H4 (cell line): ENCODE results near the gene STARD8. TPM values are rescaled to one million over a fixed set of nuclear protein-coding genes. Genes with fewer than 3 reads are reported as not detected.

ENCODE experiments used
- DNase-seq: peaks from one replicate; pipeline ENCODE4 v3.0.0-alpha.2; 2015; ENCODE audit warnings: low spot score
- total RNA-seq: library from RNA; depleted of rRNA; stranded (reverse); fragments of >200 nt; shearing (Covaris generic); gene quantifications from 2 replicates; pipeline ENCODE4 v1.2.3, GENCODE V29; 2014

Gene STARD8
- total RNA-seq, 1 experiment from 2014 or later, result 3.1 TPM

DNA sequence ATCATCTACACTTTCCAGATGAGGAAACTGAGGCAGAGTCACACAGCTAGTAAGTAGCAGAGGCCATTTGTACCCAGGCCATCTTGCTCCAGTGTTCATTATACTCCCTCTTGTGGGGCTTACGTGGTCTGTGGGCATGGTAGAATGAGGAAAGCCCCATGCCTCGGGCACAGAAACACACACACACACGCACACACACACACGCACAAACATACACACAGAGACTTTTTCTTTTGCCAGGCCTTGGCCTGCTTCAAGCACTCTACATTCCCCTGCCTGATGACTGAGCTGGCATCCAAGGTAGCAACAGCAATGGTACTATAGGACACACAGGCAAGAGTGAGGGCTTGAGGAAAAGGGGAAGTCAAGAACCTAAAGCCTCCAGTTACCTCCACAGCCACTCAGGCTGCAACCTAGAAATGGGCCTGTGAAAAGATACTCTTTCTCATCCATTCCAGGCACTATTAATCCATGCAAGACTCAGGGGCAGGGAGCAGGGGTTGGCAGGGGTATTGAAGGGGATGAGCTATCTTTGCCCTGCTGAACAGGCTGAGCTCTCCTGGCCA, 43.6 kb downstream of the STARD8 start:
- no peak for DNase-seq

DNA sequence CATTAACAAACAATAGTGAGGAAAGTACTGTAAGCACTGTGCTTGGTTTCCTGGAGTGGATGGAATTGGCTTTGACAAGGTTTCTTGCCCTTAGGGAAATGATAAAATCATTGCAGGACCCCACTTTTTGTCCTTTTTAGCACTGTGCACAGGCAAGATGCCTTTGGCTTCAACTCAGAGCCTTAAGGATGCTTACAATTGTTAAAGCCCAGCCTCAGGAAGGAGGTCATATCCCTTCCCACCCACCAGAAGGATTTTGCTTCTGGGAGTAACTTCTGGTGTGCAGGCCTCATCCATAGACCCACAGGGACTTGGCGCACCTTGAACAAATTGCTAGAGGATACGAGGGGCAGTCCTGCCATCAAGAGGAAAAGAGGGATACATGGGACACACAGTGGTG, 44.5 kb downstream of the STARD8 start:
- DNase-seq, result no peak

DNA sequence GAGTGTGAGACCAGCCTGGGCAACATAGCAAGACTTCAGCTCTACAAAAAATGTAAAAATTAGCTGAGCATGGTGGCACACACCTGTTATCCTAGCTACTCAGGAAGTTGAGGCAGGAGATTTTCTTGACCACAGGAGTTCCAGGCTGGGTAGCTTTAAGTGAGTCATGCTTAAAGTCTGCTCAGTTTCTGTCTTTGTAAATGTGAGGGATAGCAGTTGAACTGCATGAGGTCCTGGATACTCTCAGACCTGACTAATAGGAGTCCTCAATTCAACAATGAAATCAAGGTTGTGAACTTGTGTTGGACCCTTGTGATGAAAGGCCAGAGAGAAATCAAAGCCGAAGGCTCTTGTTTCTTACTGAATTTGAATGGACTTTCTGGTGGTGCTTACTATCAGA, 45.2 kb downstream of the STARD8 start:
- no peak for DNase-seq

- no peak for DNase-seq
Observed at GRCh38 chrX:68693481-68694434, 46.3 kb downstream of the STARD8 start.

GRCh38 chrX:68694435-68695205, 47.2 kb downstream of the STARD8 start:
- DNase-seq, result no peak

DNA sequence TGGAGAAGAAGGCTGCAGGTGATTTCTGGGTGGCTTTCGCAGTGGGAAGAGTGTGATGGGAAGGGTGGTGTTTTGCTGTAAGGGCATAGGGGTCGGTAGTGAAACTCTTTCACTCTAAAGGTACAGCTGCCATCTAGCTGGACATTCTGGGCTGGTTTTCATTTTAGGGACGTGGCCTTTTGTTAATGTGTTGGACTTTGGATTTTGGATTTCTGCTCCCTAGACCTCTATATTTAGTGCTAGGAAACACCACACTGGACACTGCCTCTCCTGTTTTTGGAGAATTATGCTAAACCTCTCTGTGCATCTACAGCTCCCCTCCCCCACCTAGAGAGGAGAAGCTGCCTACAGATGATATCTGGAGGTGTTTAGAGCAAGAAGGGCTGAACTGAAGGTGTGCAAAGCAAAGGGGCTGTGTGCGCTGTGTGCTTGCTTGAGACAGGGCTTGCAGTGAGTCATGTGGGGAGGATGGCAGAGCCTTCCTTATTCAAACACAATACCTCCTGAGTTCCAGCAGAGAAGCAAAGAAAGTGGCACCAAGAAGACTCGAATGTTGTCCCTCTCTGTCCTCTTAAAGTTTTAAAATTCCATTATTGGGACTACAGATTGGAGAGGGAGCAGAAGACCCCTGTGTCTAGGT, 47.9 kb downstream of the STARD8 start:
- DNase-seq, result no peak

- no peak for DNase-seq
Observed at GRCh38 chrX:68696267-68696990, 49.0 kb downstream of the STARD8 start.

GRCh38 chrX:68697036-68697435, 49.6 kb downstream of the STARD8 start:
- no peak for DNase-seq

DNA sequence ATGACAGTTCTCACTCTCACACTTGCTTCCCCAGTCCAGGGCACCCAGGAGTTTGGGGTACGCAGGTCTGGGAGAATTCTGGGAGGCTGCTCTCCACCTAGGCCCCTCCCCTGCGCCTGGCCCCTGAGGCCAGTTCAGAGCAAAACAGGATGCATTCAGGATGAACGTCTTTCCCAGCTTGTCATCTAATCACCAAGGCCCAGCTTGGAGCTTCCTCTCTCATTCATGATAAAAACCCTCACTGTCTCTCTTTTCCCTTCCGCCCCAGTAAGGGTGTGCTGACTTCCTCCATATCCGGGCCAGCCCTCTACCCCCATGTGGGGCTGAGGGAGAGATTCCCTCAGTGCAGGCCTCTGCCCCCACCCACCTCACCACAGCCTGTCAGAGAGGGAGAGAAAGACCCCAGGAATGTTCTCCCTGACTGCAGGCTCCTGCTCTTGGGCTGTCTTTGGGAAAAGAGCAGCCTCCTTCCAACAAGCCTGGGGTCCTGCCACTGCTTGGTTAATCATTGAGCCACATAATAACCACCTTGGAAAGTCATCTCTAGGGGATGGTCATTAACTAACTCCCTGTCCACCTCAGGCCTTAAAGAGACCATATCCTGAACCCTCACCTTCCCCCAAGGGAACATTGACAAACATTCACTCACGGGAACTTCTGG, 50.1 kb downstream of the STARD8 start:
- no peak for DNase-seq

DNA sequence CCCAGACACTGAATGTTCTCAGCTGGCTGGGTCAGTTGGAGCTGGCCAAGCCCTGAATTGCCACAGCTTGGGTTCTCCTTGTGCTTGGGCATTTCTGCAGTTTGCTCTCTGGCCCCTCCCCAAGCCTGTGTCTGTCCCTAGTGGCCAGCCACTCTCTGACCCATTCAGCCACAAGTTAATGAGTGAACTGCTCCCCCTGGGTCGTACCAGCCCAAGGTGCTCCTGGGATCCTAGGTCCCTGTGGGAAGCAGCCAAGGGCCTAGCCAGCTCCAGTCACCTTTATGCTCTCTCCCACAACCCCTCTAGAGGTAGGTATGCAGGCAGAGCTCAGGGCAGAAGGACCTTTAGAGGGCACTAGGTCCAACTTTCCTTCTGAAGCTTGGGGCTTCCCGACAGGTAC, 51.5 kb downstream of the STARD8 start:
- DNase-seq, result no peak

DNA sequence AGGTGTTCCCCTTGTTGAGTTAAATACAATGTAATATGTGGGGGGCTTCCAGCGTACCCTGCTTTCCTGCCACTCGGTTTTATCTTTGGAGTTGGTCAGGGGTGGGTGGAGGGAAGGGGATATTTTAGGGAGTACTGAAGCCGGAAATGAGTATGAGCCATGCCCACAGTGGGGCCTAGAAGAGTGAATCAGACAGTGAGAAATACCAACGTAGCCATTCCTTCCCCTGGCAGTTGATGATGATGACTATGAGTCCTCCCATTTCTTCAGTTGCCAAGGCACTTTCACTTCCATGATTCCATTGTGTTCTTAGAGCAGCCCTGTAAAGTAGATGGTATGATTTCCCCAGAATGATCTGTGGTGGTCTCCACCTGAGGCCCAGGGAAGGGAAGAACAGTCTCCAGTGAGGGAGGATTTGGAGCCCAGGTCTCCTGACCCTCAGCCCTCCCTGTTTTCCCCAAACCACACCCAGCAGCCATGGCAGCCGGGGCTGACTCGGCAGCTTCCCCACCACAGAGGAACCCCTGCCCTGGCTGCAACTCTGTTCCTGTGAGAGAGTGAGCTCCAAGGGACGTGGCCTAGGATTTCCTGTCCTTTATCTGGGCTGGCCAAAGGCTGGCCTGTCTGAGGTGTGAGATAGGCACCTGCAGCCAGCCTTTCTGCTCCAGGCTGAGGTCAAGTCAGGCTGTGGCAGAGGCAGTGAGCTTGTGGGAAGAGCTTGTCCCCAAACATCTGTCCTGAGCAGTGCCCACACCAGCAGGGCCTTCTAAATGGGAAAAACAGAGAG, 52.7 kb downstream of the STARD8 start:
- DNase-seq, result peak; percentile 5

DNA sequence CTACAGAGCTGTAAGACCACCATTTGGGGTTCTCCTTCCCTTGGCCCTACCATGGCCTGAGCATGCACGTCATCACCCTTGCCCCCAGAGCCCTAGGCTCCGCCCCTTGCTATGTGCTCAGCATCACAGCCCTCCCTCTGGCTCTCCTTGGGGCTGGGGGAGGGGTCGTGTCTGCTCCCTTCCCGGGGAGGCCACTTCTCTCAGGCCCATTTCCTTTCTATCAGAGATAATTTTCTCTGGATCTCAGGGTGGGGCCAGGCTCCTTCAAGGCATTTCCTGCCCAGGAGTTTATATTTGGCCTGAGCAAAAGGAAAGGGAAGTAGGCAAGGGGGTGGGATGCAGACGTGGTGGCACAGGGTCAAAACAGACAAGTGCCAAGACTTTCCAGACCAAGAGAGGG, 55.9 kb downstream of the STARD8 start:
- DNase-seq, result no peak

- DNase-seq, result no peak
Observed at GRCh38 chrX:68703846-68704245, 56.4 kb downstream of the STARD8 start.

DNA sequence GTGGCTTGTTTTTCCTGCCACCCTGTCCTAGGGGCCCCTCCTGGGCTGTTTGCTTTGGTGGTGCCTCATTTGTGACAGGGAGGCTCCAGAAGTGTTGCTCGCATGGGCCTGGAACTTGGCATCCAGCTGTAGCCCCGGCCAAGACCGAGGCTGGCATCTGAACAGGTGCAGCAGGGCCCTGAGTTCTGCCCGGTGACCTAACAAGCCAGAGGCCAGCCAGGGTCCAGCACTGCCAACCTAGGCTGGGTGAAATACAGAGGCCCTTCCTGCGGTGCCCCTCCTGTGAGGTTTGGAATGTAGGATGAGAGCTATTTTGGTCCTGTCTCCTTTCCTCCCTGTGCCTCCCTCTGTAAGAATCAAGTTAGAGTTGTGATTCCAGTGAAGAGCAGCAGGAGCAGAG, 58.5 kb downstream of the STARD8 start:
- DNase-seq, result no peak

- no peak for DNase-seq
Observed at GRCh38 chrX:68708503-68709290, 61.2 kb downstream of the STARD8 start.

DNA sequence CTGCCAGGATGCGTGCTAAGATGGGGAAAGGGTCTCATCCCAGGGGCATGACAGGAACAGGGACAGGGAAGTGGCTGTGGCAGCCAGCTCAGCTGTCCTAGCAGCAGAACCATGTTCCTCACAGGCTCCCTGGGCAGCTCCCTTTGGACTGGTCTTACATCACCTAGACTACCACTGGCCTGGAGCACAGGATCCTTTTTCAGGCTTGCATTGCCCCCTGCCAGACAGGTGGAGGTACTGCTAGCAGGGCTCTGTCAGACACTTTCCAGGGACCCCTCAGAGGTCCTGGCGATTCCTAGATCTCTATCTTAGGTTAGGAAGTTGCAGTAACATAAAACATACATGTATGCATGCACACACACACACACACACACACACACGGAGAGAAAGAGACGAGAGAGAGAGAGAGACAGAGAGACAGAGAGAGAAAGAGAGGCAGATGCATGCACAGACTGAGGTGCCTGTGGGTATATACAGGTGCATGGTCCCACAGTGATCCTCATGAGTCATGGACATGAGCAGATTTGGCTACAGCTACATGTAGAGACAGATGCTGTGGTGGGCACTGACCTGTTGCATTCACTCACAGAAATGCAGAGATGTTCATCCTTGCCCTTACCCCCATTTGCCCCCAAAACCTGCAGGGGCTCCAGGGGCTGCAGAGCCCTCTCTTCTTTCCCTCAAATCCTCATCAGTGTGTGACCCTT, 63.6 kb downstream of the STARD8 start:
- DNase-seq, result peak; percentile 32

DNA sequence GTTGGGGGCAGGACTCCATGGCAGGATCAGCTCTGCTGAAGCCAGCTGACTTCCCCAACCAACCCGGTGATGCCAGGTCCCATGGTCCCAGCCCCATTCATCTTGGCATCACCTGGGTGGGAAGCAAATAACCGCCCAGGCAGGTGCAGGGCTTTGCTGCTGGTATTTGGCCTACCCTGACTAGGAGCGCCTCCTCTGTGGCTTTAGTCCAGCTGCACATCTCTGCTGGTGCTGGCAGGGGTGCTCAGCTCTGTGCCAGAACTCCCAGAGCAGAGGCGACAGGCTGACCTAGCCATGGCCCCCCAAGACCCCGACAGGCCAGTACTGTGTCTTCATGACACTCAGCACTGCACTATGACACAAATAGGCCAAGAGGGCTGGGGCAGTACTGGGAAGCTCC, 64.4 kb downstream of the STARD8 start:
- no peak for DNase-seq

DNA sequence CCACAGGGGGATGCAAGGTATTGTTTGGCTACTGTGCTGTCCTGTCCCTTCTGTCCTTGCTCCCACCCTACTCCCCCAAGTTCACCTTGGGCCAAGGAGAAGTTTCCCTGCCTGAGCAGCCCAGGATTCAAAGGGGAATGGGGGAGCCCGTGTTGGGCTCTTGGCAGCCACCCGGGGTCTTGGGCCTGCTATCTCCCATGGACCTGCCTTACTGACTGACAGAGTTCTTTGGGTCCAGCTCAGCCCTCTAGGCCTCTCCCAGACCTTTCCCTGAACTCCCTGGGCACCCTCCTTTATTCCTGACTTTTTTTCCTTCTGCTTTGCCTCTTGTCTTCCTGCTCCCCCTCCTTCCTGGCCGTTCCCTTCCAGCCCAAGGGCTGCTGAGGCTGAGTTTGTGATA, 67.4 kb downstream of the STARD8 start:
- DNase-seq, result no peak

- no peak for DNase-seq
Observed at GRCh38 chrX:68717196-68717595, 69.7 kb downstream of the STARD8 start.
